Tongue (tissue), 2 donors: ENCODE results near the gene DNAJC3. TPM values are rescaled to one million over a fixed set of nuclear protein-coding genes. Genes with fewer than 3 reads are reported as not detected.
"Not testable (repeated sequence)": the region's sequence is repeated elsewhere in the genome, so short reads cannot be mapped to it uniquely, and the experiment has no call there.

Source experiments
- DNase-seq: peaks from one replicate; pipeline ENCODE4 v3.0.0-alpha.2; 2015
- total RNA-seq: library from RNA; depleted of rRNA; stranded (reverse); fragments of >200 nt; gene quantifications from one replicate; pipeline ENCODE4 v1.2.3, GENCODE V29; 2014

The DNAJC3 gene
- total RNA-seq, 1 donor from 2014 or later = 43.1 TPM

DNA sequence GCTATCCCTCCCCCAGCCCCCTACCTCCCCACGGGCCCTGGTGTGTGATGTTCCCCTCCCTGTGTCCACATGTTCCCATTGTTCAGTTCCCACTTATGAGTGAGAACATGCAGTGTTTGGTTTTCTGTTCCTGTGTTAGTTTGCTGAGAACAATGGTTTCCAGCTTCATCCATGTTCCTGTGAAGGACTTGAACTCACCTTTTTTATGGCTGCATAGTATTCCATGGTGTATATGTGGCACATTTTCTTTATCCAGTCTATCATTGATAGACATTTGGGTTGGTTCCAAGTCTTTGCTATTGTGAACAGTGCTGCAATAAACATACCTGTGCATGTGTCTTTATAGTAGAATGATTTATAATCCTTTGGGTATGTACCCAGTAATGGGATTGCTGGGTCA is 105.0 kb downstream of the DNAJC3 start:
- DNase-seq = not testable (repeated sequence)

DNA sequence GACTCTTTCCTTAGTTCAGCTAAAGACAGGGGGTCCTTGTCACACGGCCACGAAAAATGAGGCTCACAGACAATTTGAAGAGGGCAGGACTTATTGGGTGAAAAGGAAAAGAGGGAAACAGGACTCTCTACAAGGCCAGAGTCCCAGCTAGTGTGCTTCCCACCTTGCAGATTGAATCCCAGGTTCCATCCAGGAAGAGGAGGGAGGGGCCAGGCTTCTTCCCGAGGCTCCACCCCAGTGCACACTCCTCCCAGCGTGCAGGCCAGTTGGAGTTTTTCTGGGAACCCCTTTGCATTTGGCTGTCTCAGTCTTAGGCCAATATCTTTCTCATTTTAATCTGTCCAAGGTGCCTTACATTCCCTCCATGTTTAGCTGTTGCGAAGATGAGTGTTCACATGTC is 106.8 kb downstream of the DNAJC3 start:
- DNase-seq = no peak

DNA sequence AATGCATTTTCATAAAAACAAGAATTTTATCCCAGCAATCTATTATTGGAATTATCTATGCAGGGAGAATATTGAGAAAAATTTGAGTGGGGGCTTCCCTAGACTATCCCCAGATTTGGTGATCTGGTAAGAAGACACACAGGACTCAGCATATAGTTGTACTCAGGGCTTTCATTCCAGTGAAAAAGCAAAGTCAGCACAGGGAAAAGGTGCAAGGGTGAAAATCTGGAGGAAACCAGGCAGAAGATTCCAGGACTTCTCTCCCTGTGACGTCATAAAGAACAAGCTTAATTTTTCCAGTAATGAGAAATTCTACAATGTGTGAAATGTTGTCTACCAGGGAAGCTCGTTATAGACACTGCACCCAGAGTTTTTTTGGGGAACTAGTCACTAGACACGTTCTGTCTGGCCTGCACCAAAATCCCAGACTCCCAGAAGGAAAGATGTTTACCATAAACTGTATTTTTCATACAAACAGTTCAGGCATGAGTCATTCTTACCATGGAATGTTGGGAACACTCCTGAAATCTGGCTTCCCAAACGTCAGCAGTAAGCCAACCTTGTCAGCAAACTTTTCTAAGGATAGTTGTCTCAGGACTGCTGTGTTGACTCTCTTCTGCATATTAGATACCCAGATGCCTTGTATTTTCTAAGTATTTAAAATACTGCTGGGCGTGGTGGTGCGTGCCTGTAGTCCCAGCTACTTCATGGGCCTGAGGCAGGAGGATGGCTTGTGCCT is 107.4 kb downstream of the DNAJC3 start:
- peak; percentile 57 for DNase-seq

DNA sequence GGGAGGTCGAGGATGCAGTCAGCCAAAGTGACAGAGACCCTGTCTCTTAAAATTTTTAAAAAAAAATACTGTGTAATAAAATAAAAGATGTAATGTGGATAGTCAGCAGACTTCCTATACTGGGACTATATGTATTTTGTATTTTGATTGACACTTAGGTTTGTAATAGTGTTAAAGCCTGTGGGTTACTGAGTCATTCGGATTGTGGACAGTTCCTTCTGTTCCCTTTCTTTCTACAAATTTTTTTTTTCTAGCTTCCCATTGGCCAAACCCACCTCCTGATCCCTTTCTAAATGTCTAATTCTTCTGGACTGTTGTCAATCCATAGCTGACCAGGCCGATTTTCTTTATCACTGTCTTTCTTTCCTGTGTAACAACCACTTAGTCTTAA is 108.0 kb downstream of the DNAJC3 start:
- no peak for DNase-seq

DNA sequence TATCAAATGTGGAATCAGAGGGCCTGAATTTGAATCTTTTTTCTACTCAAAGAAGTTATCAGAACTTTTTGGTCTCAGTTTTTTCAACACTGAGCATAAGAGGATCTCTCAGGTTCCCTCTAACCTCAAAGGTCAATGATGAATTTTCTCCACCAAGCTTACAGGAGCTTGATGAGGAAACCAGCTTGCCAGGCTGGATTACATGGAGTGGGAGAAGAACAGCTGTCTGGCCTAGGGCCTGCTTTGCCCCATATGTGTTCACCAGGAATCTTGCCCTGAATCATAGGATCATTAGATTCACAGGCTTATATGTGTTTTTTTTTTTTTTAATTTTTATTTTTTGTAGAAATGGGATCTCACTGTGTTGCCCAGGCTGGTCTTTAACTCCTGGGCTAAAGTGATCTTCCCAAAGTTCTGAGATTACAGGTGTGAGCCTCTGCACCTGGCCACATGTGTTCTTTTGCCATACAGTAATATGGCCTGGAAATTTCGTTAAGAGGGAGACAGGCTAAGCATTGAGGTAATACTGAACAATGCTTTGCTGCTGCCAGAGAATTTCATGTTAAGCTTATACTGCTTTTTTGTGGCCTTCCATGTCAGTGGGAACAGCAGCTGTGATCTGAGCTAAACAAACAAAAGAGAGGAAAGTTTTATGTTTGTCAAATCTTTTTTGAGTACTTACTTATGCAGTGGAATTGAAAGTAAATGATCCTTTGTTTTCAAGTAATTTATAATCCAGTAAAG is 110.6 kb downstream of the DNAJC3 start:
- peak; percentile 45 for DNase-seq

DNA sequence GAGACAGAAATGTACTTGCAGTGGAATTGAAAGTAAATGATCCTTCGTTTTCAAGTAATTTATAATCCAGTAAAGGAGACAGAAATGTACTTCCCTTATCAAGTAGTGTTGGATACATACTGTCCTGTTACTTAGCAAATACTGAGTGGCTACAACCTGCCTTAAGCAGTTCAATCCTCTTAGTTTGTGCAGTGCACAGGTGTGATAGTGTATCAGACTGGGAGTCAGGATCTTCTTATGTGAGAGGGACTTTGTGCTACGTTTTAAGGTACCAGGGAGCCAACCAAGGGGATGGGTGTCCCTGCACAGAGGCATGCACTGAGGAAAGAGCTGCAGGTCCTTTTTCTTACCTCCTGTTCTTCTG is 111.1 kb downstream of the DNAJC3 start:
- no peak for DNase-seq

DNA sequence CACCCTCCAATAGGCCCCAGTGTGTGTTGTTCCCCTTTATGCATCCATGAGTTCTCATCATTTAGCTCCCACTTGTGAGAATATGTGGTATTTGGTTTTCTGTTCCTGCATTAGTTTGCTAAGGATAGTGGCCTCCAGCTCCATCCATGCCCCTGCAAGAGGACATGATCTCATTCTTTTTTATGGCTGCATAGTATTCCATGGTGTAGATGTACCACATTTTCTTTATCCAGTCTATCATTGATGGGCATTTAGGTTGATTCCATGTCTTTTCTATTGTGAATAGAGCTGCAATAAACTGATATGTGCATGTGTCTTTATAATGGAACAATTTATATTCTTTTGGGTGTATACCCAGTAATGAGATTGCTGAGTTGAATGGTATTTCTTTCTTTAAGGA is 112.4 kb downstream of the DNAJC3 start:
- DNase-seq = not testable (repeated sequence)

DNA sequence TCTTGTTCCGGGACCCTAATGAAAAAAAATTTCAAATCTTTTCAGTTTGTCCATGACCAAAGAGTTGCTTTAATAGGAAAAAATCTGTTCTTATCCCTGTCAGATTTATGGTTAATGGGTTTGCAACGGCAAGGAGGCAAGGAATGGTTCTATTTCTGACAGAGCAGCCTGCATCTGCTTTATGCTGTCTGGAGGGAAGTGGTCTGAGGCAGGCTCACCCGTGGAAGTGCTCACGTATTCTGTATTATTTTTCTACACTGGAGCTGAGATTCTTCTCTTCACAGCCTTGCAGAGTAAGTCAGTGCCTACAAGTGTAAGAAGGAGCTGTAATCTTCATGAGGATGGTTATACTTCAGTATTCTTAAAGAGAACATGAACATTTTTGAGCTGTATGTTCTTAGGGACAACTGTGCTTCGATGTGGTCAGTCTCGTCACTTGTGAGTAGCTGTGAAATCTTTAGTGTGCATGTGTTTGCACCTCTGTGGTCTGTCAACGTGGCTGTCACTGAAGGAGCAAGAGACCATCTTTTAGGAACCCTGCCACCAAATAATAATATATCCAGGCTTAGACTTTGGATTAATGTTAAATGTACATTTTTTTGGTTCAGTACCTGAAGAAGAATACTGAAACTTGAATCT is 114.3 kb downstream of the DNAJC3 start:
- no peak for DNase-seq

DNA sequence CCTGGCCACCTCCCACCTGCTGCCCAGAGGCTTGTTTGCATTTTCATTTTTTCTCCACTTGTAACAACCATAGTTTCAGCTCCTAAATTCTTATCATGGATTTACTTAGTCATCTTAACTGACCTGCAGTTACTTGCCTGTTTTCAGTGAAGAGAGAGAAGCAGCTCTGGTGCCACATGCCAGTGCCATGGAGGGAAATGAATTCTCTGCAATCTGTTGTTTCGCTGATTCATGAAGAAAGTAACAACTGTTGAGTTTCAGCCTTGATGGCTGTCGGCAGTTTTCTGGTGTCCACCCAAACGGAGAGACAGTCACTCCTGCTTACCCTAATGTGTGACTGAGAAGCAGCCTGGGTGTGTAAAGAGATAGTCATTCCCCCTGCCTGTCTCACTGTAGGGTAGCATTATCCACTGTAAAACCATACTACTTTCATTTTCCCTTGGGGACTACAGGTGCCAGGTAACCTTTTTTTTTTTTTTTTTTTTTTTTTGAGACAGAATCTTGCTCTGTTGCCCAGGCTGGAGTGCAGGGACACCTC is 116.1 kb downstream of the DNAJC3 start:
- no peak for DNase-seq

DNA sequence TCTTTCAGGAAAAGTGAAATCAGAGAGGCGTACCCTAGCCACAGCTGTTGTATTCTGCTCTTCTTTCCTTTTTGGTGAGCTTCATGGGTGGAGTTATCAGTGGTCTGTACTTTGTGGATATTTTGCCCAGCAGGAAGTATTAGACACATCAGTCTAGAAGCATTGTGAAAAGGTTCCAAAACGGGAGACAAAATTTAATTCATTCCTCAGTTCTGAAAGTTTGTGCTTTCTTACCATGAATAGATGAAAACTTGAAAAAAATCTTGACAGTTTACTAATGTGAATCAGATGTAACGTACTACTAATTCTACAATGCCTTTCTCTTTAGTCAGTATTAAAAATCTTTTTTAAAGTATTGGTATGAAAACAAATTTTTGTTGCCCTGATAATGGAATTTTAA is 116.8 kb downstream of the DNAJC3 start:
- no peak for DNase-seq

DNA sequence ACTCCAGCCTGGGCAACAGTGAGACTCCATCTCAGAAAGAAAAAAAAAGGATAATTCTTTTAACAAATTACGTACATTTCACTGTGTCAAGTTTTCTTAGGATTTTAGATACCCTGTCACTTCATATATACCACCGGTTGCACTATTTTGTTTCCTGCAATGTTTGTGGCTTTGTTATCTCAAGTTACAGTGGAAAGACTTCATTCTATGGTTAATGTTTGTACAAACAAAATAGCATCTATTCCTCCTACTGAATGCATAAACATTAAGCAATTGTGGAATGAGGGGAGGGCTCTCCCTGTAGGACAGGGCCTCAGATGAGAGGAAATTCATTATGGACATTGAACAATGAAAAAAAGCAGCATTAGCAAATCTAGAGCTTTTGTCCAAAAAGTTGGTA is 120.1 kb downstream of the DNAJC3 start:
- DNase-seq = no peak

DNA sequence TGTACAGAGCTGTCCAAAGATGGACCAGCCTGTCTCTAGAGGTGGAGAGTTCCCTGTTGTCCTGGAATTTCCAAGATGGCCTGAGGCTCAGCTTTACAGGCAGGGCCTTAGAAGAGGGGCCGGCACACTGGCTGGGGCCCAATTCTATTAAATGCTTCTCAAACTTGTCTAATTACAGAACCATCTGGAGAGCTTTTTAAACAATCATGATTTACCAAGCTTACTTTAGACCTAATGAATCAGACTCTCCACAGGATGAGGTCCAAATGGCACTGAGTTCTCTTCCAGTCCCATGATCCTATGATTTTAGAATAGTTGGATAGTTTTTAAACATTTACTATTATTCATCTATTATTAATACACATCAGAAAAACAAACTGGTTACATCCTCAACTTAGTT is 123.5 kb downstream of the DNAJC3 start:
- no peak for DNase-seq

DNA sequence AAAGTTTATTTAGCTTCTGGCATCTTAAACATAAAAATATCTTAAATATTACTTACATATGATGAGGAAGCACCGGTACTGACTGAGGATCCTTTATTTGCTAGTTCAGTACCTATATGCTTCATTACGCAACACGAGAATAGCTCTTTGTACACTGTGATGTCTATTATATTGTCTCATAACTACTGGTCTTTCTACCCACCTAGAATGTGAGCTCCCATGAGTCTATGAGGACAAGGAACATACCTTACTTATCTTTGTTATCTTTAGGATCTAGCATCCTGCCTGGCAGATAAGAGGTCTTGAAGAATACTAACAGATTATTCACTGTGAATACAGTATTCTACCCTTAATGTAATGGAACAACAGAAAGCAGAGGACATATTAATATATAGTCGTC is 124.9 kb downstream of the DNAJC3 start:
- no peak for DNase-seq

DNA sequence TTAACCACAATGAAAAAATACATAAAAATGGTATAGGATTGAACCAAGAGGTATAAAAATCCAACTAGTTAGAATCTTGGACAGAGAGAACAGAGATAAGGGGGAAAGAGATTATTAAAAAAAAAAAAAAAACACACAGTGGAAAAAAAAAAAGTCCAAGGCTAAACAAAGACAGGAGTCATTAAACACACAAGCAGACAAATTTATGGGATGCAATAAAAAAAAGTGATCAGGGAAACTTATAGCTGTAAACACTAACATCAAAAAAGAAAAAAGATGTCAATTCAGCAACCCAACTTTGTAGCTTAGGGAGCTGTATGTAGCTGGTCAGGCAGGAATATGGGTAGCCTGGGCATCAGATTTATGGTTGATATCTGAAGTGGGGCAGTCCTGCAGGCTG is 129.0 kb downstream of the DNAJC3 start:
- DNase-seq = no peak

DNA sequence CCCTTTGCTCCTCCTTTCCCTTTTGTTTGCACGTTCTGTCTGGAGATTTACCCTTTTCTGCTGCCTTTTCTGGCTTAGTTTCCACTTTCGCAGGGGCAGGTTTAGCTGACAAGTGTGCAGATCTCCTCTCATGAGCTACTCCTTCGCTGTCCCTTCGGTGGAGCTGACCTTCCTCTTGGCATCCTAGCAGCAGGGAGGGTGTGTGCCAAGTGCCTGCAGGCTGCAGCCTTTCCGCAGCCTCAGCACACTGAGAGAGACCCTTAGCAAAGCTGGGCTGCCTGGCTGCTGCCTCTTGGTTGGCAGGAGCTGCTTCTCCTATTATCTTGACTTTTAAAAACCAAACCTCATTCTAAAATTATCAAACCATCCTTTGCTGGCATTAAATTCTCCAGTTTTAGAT is 132.5 kb downstream of the DNAJC3 start:
- DNase-seq = no peak

DNA sequence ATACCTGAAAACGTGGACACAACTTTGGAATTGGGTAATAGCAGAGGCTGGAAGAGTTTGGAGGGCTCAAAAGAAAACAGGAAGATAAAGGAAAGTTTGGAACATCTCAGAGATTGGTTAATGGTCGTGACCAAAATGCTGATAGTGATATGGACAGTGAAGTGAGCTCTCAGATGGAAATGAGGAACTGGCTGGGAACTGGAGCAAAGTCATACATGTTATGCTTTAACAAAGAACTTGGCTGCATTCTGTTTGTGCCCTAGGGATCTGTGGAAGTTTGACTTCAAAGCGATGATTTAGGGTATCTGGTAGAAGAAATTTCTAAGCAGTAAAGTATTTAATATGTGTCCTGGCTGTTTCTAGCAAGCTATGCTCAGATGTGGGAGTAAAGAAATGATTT is 136.2 kb downstream of the DNAJC3 start:
- no peak for DNase-seq

DNA sequence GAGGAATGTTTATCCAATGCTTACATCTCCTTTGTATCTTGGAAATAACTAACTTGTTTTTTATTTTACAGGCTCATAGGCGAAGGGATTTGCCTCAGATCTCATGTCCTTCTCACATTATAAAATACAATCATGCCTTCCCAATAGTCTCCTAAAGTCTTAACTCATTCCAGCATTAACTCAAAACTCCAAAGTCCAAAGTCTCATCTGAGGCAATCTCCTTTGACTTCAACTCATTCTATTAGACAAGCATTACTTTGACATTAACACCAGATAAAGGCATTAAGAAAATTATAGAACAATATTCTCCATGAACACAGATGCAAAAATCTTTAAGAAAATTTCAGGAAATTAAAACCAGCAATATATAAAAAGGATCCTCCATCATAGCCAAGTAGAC is 137.6 kb downstream of the DNAJC3 start:
- no peak for DNase-seq

DNA sequence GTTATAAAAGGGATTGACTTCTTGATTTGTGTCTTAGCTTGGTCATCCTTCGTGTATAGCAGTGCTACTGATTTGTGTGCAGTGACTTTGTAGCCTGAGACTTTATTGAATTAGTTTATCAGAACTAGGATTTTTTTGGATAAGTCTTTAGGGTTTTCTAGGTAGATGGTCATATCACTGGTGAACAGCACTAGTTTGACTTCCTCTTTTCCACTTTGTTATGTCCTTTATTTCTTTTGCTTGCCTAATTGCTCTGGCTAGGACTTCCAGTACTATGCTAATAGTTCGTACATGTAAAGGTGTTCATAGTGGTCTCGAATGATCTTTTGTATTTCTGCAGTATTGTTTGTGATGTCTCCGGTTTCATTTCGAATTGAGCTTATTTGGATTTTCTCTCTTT is 145.4 kb downstream of the DNAJC3 start:
- DNase-seq = no peak

DNA sequence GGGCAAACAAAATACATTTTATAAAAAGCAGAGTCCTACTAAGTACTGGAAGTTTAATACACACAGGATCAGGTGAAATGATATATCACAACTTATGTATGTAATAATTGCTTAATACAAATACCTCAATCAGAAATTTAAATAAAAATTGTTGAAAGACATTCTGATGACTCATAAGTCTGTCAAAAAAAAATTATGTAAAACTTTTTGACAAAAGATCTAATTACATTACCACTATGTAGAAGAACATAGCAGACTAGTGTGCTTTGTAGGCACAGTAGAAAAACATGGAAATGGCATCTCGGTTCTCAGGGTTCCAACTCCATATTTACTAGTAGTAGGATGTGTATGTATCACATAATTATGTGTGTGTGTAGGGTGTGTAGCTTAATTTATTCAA is 156.2 kb downstream of the DNAJC3 start:
- DNase-seq = no peak

DNA sequence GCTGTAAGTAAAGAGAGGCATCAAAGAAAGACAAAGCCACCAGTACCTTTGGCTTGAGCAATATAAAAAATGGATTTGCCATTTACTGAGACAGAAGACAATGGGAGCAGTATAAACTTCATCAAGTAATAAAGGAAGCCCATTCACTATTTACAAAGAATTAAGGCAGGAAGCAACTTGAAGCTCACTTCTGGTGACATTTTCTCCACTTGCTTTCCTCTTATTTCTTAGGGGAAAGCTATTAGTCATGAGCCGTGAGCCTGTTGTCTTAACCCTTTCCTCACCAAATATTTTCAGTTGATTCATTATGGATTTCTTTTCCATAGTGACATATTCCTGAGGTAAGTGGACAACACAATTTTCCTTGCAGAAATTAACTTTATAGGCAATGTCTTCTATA is 156.8 kb downstream of the DNAJC3 start:
- DNase-seq = no peak

DNA sequence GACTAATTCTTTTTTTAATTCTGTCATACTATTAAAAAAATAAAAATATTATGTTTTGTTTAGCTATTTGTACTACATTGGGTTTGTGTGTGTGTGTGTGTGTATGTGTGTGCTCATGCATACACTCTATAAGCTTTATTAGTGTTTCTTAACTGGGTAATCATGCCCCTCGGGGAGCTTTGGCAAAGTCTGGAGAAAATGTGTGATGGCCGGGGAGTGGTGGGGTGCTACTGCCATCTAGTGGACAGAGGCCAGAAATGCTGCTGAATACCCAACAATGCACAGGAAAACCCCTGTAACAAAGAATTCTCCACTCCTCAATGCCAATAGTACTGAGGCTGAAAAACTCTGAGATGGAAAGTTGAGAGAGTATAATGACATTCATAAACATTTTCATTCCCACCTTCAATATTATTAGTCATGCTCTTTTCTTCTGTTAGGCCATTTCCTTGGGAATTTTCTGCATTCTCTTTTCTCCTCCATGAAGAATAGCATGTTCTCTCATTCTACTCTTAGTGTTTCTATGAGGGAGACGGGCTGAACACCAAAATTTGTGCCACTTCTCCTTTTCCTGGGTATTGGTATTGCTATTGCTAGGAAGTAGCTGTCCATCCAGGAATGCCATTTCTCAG is 157.3 kb downstream of the DNAJC3 start:
- DNase-seq = peak; percentile 90

DNA sequence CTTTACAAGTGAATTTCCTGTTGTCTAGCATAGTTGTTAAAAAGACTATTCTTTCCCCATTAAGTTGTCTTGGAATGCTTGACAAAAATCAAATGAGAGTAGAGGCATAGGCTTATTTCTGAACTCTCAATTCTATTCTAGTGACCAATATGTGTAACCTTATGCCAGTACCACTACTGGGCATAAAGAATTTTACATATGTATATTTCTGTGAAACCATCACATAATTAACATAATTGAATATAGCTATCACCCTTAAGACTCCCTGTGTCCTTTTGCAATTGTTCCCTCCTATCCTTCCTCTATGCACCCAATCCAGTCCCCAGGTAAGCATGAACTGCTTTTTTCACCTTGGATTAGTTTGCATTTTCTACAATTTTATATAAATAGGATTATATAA is 165.0 kb downstream of the DNAJC3 start:
- no peak for DNase-seq

DNA sequence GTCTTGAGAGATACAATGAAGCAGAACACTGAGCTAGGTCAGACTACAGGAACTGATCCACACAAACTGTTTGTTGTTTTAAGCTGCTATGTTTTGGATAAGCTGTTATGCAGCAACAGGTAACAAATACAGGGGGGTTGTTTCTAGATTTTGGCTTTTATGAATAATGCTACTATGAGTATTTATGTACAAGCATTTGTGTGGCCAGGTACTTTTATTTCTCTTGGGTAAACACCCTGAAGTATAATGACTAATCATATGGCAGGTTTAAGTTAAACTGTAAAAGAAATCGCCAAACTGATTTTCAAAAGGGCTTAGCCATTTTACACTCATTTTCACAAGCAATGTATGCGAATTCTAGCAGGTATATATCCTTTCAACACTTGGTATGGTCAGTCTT is 166.0 kb downstream of the DNAJC3 start:
- no peak for DNase-seq
